ENCODE measurements around the gene SLC16A7.

DNA sequence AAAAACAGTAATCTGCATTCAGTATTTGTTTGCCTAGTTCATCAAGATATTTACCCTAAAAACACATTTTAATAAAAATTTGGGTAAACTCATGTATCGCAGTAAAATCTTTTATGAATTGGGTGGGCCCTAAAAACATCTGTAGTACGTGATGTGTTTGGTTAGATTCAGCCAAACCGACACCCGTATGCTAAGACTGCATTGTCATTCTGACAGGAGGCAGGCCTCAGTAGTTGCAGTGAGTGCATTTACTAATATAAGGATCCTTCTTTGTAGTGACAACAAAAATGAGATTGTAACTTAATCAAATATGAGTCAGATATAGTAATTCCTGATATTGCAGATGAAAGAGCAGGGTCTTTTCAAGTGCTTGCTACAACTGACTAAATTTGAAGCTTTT is 191.8 kb downstream of the SLC16A7 start:
- no peak for TF ChIP-seq POLR2A (IDR thresholded peaks at IDR 0.05; ENCODE audit: low read depth, low read length)
- TF ChIP-seq POLR2AphosphoS5 (IDR thresholded peaks at IDR 0.05; ENCODE audit: low read depth, low read length), result no peak

All from GM12892 (cell line).